HFF-Myc (cell line): Measurements from ENCODE around the gene ACP5.
"Not testable (repeated sequence)": the region's sequence is repeated elsewhere in the genome, so short reads cannot be mapped to it uniquely, and the experiment has no call there.

ENCODE experiments used
- DNase-seq: peaks from one replicate; pipeline ENCODE4 v3.0.0-alpha.2; 2011; ENCODE audit warnings: low read depth; ENCODE audit errors: extremely low read depth
- H3K4me3 ChIP-seq: replicated peaks from 2 replicates; pipeline ENCODE4 v1.5.1; 2011; ENCODE audit warnings: low read depth, mild to moderate bottlenecking, control low read depth, low read length
- CTCF ChIP-seq: IDR thresholded peaks from 2 replicates; pipeline ENCODE4 v1.5.1; 2012; ENCODE audit warnings: mild to moderate bottlenecking, low read depth, low read length, control low read depth; ENCODE audit errors: missing control alignments

ACP5 gene

GRCh38 chr19:11578258-11579142 is 1.1 kb upstream of the ACP5 start:
- no peak for DNase-seq
- TF ChIP-seq CTCF, result no peak
- no peak overlapping the region for H3K4me3 ChIP-seq

DNA sequence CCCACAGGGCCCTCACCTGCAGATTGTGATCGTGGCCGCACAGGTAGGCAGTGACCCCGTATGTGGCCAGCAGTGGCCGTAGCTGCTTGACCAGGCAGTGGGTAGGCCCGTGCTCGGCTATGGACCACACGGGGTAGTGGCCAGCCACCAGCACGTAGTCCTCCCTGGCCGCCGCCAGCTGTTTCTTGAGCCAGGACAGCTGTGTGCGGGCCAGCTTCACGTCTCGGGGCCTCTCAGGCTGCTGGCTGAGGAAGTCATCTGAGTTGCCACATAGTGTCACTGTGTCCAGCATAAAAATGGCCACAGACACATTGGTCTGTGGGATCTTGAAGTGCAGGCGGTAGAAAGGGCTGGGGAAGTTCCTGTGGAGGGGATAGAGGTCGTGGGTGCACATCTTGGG is 1.2 kb downstream of the ACP5 start:
- no peak overlapping the region for H3K4me3 ChIP-seq
- no peak for TF ChIP-seq CTCF
- DNase-seq, result no peak

GRCh38 chr19:11574689-11575088 is 2.8 kb downstream of the ACP5 start:
- DNase-seq, result no peak
- H3K4me3 ChIP-seq, result no peak overlapping the region
- TF ChIP-seq CTCF, result no peak

DNA sequence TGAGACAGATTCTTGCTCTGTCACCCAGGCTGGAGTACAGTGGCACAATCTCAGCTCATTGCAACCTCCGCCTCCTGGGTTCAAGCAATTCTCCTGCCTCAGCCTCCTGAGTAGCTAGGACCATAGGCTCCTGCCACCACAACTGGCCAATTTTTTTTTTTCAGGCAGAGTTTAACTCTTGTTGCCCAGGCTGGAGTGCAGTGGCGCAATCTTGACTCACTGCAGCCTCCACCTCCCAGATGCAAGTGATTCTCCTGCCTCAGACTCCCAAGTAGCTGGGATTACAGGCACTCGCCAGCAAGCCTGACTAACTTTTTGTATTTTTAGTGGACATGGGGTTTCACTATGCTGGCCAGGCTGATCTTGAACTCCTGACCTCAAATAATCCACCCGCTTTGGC is 3.7 kb downstream of the ACP5 start:
- DNase-seq, H3K4me3 ChIP-seq: not testable (repeated sequence)

- not testable (repeated sequence) for DNase-seq, H3K4me3 ChIP-seq
Observed at GRCh38 chr19:11573354-11573753, 4.1 kb downstream of the ACP5 start.

GRCh38 chr19:11570039-11570462 is 7.4 kb downstream of the ACP5 start:
- no peak for TF ChIP-seq CTCF

GRCh38 chr19:11566164-11566563 is 11.3 kb downstream of the ACP5 start:
- no peak for TF ChIP-seq CTCF
- no peak for DNase-seq
- no peak overlapping the region for H3K4me3 ChIP-seq

More at GRCh38 chr19:11570039-11570462, 7.4 kb downstream of the ACP5 start:
- no peak overlapping the region for H3K4me3 ChIP-seq
- no peak for DNase-seq

DNA sequence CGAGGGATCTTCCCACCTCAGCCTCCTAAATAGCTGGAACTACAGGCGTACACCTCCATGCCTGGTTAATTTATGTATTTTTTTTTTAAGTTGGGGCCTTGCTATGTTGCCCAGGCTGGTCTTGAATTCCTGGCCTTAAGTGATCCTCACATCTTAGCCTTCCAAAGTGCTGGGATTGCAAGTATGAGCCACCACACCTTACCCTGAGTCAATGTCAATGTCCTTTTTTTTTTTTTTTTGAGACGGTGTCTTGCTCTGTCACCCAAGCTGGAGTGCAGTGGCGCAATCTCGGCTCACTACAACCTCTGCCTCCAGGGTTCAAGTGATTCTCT is 11.8 kb downstream of the ACP5 start:
- H3K4me3 ChIP-seq, DNase-seq: not testable (repeated sequence)

GRCh38 chr19:11564082-11564807 is 13.2 kb downstream of the ACP5 start:
- DNase-seq, H3K4me3 ChIP-seq: not testable (repeated sequence)
